ENCODE measurements around the gene DPT.

DPT gene

GRCh38 chr1:168726281-168726680 is 2.7 kb downstream of the DPT start:
- Mint-ChIP-seq H3K36me3 (ENCODE audit: low read depth) (no peaks in the 10 kb centered on the region), H3K27me3 (ENCODE audit: low read depth) (peaks cover 12% of the 10 kb centered on the region), H3K4me1 (peaks cover 25% of the 10 kb centered on the region), H3K4me3 (no peak overlapping the region), H3K9me3 (no peaks in the 10 kb centered on the region), H3K27ac (peak overlapping the region in 2 of 3 experiments; percentile 16 to 62)
- no peak for TF ChIP-seq CTCF (IDR thresholded peaks at IDR 0.05; ENCODE audit: unreplicated experiment in 3 of 3)

- peak overlapping the region in 2 of 3 experiments; percentile 16 to 62 for H3K27ac Mint-ChIP-seq
- peaks cover 25% of the 10 kb centered on the region for H3K4me1 Mint-ChIP-seq
- no peak overlapping the region for H3K4me3 Mint-ChIP-seq
- TF ChIP-seq CTCF (IDR thresholded peaks at IDR 0.05; ENCODE audit: unreplicated experiment in 3 of 3): no peak
- H3K9me3 Mint-ChIP-seq: no peaks in the 10 kb centered on the region
- peaks cover 12% of the 10 kb centered on the region for H3K27me3 Mint-ChIP-seq (ENCODE audit: low read depth)
- no peaks in the 10 kb centered on the region for H3K36me3 Mint-ChIP-seq (ENCODE audit: low read depth)
Observed at GRCh38 chr1:168725831-168726230, 3.2 kb downstream of the DPT start.

GRCh38 chr1:168725060-168725459 is 3.9 kb downstream of the DPT start:
- no peaks in the 10 kb centered on the region for H3K9me3 Mint-ChIP-seq
- peaks cover 12% of the 10 kb centered on the region for H3K27me3 Mint-ChIP-seq (ENCODE audit: low read depth)
- H3K27ac Mint-ChIP-seq: no peak overlapping the region
- peaks cover 25% of the 10 kb centered on the region for H3K4me1 Mint-ChIP-seq
- no peak overlapping the region for H3K4me3 Mint-ChIP-seq
- TF ChIP-seq CTCF (IDR thresholded peaks at IDR 0.05; ENCODE audit: unreplicated experiment in 3 of 3): no peak
- no peaks in the 10 kb centered on the region for H3K36me3 Mint-ChIP-seq (ENCODE audit: low read depth)

- peaks cover 15% of the 10 kb centered on the region for H3K4me1 Mint-ChIP-seq
Observed at GRCh38 chr1:168723000-168723399, 6.0 kb downstream of the DPT start.

GRCh38 chr1:168720839-168721238 is 8.2 kb downstream of the DPT start:
- Mint-ChIP-seq H3K9me3 (no peaks in the 10 kb centered on the region), H3K4me1 (peaks cover 3% of the 10 kb centered on the region), H3K36me3 (ENCODE audit: low read depth) (no peaks in the 10 kb centered on the region), H3K27me3 (ENCODE audit: low read depth) (peaks cover 9% of the 10 kb centered on the region), H3K4me3 (no peak overlapping the region), H3K27ac (no peak overlapping the region)
- no peak for TF ChIP-seq CTCF (IDR thresholded peaks at IDR 0.05; ENCODE audit: unreplicated experiment in 3 of 3)

More at GRCh38 chr1:168723000-168723399, 6.0 kb downstream of the DPT start:
- peaks cover 12% of the 10 kb centered on the region for H3K27me3 Mint-ChIP-seq (ENCODE audit: low read depth)
- no peak for TF ChIP-seq CTCF (IDR thresholded peaks at IDR 0.05; ENCODE audit: unreplicated experiment in 3 of 3)
- no peak overlapping the region for H3K4me3 Mint-ChIP-seq
- no peaks in the 10 kb centered on the region for H3K36me3 Mint-ChIP-seq (ENCODE audit: low read depth)
- H3K27ac Mint-ChIP-seq: no peak overlapping the region
- no peaks in the 10 kb centered on the region for H3K9me3 Mint-ChIP-seq

- H3K36me3 Mint-ChIP-seq (ENCODE audit: low read depth): no peaks in the 10 kb centered on the region
- no peaks in the 10 kb centered on the region for H3K4me1 Mint-ChIP-seq
- H3K27me3 Mint-ChIP-seq (ENCODE audit: low read depth): peaks cover 5% of the 10 kb centered on the region
- no peak overlapping the region for H3K27ac Mint-ChIP-seq
- no peak for TF ChIP-seq CTCF (IDR thresholded peaks at IDR 0.05; ENCODE audit: unreplicated experiment in 3 of 3)
- no peak overlapping the region for H3K4me3 Mint-ChIP-seq
- no peaks in the 10 kb centered on the region for H3K9me3 Mint-ChIP-seq
Observed at GRCh38 chr1:168719306-168720111, 9.5 kb downstream of the DPT start.

Data from nephron (organoid).